ENCODE data around the gene SEMA4G.

The SEMA4G gene

GRCh38 chr10:100997360-100998182 is 28.3 kb downstream of the SEMA4G start (continued):
- no peak for TF ChIP-seq ZNF140 (tag by site-specific recombination; IDR thresholded peaks at IDR 0.05)
- TF ChIP-seq ZNF449 (tag by site-specific recombination; IDR thresholded peaks at IDR 0.05), result peak; percentile 84
- peak; percentile 46; the same call in 1 of the 2 replicates for TF ChIP-seq ZNF184 (tag by site-specific recombination; IDR thresholded peaks at IDR 0.05)
- no peak for TF ChIP-seq ZNF624 (tag by site-specific recombination; IDR thresholded peaks at IDR 0.05)
- TF ChIP-seq ZXDB (tag by site-specific recombination; IDR thresholded peaks at IDR 0.05), result no peak; the same call in 1 of the 2 replicates
- no peak for TF ChIP-seq SETDB1 (IDR thresholded peaks at IDR 0.05; ENCODE audit: insufficient read length, low read length)
- TF ChIP-seq ZNF555 (tag by site-specific recombination; conservative IDR thresholded peaks at IDR 0.05), result no peak
- TF ChIP-seq ZNF623 (tag by site-specific recombination; IDR thresholded peaks at IDR 0.05), result no peak
- TF ChIP-seq PRDM6 (tag by site-specific recombination; IDR thresholded peaks at IDR 0.05), result no peak
- TF ChIP-seq GLIS1 (tag by site-specific recombination; IDR thresholded peaks at IDR 0.05), result peak; percentile 52; the same call in 1 of the 2 replicates
- no peak for TF ChIP-seq ZNF292 (tag by site-specific recombination; IDR thresholded peaks at IDR 0.05; ENCODE audit: borderline replicate concordance, low read depth)
- no peak for TF ChIP-seq ZNF148 (tag by site-specific recombination; IDR thresholded peaks at IDR 0.05; ENCODE audit: borderline replicate concordance)
- TF ChIP-seq ZNF791 (tag by site-specific recombination; IDR thresholded peaks at IDR 0.05), result no peak
- TF ChIP-seq IKZF3 (tag by site-specific recombination; IDR thresholded peaks at IDR 0.05), result peak; percentile 99
- TF ChIP-seq ZSCAN16 (tag by site-specific recombination; IDR thresholded peaks at IDR 0.05), result no peak
- TF ChIP-seq KLF10 (tag by site-specific recombination; IDR thresholded peaks at IDR 0.05), result no peak
- no peak for TF ChIP-seq ZNF24 (tag by site-specific recombination; IDR thresholded peaks at IDR 0.05)
- no peak for TF ChIP-seq ZNF302 (tag by site-specific recombination; IDR thresholded peaks at IDR 0.05; ENCODE audit: low read depth)
- no peak for TF ChIP-seq ZNF16 (tag by site-specific recombination; IDR thresholded peaks at IDR 0.05; ENCODE audit: low read depth)
- no peak for TF ChIP-seq ZNF664 (tag by site-specific recombination; IDR thresholded peaks at IDR 0.05)
- no peak for TF ChIP-seq ZNF549 (tag by site-specific recombination; IDR thresholded peaks at IDR 0.05)
- no peak for TF ChIP-seq ZNF274 (IDR thresholded peaks at IDR 0.05; ENCODE audit: low read length)
- TF ChIP-seq ZNF274 (tag by site-specific recombination; IDR thresholded peaks at IDR 0.05; ENCODE audit: borderline replicate concordance), result no peak
- peak; percentile 36; the same call in 1 of the 2 replicates for TF ChIP-seq MZF1 (tag by site-specific recombination; IDR thresholded peaks at IDR 0.05; ENCODE audit: borderline replicate concordance)
- peak; percentile 55; the same call in 1 of the 2 replicates for TF ChIP-seq ZNF692 (tag by site-specific recombination; IDR thresholded peaks at IDR 0.05)
- 0 out of 2 replicates have a peak, but pooled peaks have one; percentile 12 for TF ChIP-seq INSM2 (tag by site-specific recombination; IDR thresholded peaks at IDR 0.05)
- TF ChIP-seq ZNF280C (tag by site-specific recombination; IDR thresholded peaks at IDR 0.05), result no peak

Data from HEK293 (cell line).